Activated naive CD4-positive, alpha-beta T cell treated with anti-CD3 and anti-CD28 coated beads, Interleukin-2, amount 50 U/mL, for 16 hours (primary cell): ENCODE results near the gene SEPHS2.
"Not testable (repeated sequence)": the region's sequence is repeated elsewhere in the genome, so short reads cannot be mapped to it uniquely, and the experiment has no call there.

Experiments
- DNase-seq: peaks from one replicate; pipeline ENCODE4 v3.0.0-alpha.2; 2020

Gene SEPHS2

DNA sequence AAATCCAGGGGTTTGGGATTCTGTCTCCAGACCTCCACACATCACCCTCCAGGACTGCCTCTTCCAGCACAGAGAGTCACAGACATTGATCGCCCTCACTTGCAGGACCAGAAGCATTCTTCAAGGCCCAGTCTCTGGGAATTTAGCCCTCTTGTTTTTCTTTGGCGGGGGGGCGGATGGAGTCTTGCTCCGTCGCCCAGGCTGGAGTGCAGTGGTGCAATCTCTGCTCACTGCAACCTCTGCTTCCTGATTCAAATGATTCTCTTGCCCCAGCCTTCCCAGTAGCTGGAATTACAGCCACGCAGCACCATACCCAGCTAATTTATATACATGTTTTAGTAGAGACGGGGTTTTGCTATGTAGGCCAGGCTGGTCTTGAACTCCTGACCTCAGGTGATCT, 18.4 kb upstream of the SEPHS2 start:
- no peak for DNase-seq

DNA sequence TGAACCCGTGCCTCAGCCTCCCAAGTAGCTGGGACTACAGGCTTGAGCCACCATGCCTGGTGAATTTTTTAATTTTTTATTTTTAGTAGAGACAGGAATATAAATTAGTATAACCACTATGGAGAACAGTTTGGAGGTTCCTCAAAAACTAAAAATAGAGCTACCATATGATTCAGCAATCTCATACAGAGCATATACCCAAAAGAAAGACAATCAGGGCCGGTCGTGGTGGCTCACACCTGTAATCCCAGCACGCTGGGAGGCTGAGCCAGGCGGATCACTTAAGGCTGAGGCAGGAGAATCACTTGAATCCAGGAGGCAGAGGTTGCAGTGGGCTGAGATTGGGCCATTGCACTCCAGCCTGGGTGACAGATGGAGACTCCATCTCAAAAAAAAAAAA, 15.8 kb upstream of the SEPHS2 start:
- DNase-seq, result not testable (repeated sequence)

DNA sequence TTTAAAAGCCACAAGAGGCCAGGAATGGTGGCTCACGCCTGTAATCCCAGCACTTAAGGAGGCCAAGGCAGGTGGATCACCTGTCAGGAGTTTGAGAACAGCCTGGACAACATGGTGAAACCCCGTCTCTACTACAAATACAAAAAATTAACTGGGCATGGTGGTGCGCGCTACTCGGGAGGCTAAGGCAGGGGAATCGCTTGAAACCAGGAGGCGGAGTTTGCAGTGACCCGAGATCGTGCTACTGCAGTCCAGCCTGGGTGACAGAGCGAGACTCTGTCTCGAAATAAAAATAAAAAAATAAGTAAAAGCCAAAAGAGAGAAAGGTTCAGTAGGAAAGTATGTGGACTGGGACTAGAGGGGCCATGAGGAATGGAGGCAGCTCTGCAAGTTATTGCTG, 13.8 kb upstream of the SEPHS2 start:
- no peak for DNase-seq

DNA sequence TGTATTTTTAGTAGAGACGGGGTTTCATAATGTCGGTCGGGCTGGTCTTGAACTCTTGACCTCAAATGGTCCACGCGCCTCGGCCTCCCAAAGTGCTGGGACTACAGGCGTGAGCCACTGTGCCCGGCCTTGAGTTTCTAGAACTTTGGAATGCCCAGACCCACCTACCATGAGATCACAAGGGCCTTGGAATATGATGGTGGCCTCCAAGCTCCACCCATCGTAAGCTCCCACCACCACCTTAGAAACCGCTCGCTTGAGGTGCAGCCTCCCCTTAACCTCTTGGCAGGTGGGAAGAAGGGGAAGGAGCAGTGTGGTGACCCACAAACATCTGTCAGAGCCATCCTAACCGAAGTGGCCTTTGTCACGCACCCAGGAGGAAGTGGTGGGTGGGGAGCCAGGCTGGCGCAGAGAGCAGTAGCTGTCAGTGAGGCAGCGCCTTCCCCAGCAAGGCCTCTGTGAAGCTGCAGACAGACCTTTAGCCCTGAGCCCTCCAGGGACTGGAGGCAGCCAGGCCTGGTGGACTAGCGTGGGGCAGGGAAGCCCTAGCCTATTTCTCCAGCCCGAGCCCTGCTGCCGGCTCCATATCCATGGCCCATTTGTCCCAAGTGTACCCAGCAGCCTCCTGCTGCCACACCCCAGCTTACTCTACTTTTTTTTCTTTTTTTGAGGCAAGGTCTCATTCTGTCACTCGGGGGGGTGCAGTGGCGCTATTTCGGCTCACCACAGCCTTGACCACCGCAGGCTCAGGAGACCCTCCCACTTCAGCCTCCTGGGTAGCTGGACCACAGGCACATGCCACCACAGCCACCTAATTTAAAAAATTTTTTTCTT, 13.1 kb upstream of the SEPHS2 start:
- DNase-seq, result peak; percentile 87

DNA sequence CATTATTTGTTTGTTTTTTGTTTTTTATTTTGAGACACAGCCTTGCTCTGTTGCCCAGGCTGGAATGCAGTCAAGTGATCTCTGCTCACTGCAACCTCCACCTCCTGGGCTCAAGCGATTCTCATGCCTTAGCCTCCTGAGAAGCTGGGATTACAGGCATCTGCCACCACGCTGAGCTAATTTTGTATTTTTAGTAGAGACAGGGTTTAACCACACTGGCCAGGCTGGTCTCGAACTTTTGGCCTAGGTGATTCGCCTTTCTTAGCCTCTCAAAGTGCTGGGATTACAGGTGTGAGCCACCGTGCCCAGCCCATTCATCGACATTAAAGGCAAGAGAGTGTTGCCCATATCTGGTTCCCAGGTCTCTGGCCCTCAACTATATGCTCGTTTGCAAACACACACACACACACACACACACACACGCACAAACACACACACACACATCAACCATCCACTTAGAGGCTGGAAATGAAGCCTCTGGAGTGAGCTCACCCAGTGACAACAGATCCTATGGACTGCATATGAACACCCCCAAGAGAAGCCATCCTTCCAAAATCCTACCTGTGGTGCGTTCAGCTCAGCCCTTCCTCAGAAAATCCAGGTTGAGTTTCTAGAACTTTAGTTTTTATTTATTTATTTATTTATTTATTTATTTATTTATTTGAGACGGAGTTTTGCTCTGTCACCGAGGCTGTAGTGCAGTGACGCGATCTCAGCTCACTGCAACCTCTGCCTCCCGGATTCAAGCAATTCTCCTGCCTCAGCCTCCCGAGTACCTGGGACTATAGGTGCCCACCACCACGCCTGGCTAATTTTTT, 12.3 kb upstream of the SEPHS2 start:
- no peak for DNase-seq

DNA sequence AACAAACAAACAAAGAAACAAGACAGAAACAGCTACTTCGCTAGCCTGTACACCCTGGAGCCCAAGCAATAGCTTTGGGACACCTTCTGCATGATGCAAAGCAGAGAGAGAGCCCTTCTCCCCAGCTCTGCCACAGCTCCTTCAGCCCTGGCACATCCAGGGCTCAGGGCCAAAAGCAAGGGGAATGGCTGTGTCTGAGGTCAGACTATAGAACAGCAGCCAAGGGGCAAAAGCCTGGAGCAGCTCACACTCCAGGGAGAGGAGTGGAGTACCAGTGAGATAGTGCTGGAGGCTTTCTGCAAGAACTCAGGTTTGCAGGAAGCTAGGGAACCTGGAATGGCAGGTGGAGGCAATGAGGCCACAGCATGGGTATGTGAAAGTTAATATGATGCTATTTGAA, 11.6 kb upstream of the SEPHS2 start:
- DNase-seq, result no peak

DNA sequence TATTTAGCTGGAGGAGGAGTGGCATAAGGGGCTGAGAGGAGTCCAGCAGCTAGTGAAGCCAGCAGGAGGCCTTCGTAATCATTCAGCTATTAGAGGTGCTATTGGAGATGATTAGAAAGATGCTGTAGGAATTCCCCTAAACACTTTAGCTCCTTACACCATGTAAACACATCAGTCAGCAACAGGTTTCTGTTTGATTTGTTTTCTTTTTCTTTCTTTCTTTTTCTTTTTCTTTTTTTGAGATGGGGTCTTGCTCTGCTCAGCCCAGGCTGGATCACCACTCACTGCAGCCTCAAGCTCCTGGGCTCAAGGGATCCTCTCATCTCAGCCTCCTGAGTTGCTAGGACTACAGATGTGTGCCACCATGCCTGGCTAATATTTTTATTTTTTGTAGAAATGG, 10.6 kb upstream of the SEPHS2 start:
- no peak for DNase-seq

DNA sequence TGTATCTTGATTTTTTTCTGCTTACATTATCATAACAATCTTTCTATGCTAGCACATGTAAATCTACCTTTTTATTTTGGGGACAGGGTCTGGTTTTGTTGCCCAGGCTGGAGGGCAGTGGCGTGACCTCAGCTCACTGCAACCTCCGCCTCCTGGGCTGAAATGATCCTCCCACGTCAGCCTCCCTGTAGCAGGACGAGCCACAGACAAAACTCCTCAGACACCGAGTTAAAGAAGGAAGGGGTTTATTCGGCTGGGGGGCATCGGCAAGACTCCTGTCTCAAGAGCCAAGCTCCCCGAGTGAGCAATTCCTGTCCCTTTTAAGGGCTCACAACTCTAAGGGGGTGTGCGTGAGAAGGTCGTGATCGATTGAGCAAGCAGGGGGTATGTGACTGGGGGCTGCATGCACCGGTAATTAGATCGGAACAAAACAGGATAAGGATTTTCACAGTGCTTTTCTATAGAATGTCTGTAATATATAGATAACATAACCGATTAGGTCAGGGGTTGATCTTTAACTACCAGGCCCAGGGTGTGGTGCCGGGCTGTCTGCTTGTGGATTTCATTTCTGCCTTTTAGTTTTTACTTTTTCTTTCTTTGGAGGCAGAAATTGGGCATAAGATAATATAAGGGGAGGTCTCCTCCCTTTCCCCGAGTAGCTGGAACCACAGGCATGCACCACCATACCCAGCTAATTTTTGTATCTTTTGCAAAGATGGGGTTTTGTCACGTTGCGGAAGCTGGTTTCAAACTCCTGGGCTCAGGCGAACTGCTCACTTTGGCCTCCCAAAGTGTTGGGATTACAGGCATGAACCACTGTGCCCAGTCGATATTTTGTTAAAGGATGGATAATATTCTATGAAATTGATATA, 7.3 kb upstream of the SEPHS2 start:
- DNase-seq, result not testable (repeated sequence)

DNA sequence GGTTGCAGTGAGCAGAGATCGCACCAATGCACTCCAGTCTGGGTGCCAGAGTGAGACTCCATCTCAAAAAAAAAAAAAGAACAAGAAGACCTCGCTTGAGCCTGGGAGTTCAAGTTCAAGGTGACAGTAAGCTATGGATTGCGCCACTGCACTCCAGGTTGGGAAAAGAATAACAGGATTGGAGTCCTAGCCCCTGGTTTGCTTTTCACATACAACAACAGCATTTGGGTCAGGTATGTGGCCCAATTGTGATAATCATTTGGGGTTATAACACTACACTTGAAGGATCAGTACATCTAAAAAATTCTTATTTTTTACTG, 3.4 kb upstream of the SEPHS2 start:
- DNase-seq, result no peak

DNA sequence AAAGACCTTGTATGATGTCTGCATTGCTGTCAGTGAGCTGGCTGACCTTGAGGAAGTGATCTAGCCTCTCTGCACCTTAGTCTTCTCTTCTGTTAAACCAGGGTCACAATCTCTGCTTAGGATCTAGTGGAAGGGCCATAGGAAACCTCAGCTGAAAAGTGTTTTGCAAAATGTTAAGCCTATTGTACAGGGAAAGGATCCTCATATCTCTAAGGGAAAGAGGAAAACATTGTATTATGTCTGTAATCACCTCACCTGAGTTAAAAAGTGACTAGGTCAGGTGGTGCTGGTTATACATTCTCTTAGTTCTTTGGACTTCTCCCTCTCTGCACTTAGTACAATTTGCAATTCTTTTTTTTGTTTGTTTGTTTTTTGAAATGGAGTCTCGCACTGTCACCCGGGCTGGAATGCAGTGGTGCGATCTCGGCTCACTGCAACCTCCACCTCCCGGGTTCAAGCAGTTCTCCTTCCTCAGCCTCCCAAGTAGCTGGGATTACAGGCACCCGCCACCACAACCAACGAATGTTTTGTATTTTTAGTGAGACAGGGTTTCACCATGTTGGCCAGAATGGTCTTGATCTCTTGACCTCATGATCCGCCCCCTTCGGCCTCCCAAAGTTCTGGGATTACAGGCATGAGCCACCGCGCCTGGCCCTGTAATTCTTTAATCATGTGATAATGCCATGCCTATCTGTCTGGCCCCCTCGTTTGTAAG, 2.0 kb upstream of the SEPHS2 start:
- DNase-seq, result no peak

DNA sequence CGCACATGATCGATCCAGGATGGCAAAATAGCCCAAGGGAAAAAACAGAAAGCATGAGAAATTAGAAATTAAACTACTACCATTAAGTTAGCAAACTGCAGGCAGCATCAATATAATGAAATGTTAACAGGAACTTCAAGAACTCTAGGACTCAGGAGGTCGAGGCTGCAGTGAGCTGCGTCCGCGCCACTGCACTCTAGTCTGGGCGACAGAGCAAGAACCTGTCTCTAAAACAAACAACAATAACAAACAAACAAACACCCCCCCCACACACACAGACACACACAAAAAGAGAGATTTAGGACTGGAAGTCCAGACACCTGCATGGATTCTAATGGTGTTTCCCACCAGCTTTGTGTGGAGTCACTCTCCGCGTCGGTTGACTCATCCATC, 525 bp upstream of the SEPHS2 start:
- no peak for DNase-seq

DNA sequence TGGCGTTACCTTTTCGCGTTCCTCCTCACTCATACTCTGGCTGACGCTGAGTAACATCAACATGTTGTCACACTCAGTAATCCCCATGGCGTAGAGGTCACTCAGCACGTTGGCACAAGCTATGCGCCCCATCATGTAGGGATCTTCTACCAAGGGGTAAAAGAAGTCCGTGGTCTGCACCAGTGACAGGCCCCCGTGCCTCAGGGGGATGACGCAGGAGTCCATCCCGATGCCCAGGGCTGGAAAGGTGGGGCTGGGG, 596 bp downstream of the SEPHS2 start:
- no peak for DNase-seq

DNA sequence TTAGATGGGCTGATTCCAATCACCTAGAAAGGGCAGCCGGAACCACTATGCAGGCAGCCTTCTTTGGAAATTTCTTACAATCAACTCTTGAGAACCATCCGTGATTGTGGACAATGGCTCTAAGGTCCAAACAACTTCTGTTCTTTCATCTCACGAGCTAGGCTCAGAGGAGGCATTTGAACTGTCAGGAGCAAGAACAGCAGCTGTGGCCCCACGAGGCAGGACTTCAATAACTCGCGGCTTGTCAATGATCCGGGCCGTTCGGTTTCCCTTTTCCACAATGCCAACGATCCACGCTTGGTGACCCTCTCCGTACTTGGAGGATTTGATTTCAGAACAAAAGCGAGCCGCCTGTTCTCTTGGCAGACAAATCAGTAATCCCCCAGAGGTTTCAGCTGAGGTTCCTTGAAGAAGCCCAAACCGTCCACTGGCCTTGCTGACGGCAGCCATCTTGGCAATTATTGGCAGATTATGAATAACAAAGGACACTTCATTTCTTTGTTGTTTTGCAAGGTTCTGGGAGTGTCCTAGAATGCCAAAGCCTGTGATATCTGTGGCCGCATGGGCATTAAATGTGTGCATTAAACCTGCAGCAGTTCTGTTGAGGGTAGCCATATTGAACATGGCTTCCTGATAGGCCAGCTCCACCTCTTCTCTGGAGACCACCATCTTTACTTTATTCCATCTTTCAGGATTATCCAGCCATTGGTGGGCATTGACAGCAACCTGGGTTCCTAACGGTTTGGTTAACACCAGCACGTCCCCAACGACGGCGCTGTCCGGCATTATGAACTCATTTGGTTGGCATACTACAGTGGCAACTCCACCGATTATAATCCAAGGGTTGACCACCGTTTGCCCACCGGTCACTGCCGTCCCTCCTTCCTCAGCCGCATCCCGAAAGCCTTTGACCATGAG, 1.2 kb downstream of the SEPHS2 start:
- no peak for DNase-seq

DNA sequence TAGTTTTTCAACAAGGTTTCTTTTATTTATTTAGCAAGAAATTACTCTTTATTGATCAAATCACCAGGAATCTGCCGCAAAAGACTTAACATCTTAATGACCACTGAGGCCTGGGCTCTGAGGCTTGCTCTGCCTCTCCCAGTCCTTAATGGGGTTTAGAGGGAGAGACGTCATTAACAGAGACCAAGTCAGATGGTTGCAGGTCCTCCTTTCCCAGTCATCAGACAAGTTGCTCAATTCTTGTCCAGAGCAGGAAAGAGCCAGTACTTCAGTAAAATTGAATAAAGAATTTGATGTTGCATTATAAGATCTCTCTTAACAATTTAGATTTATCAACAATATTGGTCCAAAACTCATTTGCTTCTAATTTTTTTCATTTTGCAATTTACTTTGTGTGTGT, 2.0 kb downstream of the SEPHS2 start:
- no peak for DNase-seq

DNA sequence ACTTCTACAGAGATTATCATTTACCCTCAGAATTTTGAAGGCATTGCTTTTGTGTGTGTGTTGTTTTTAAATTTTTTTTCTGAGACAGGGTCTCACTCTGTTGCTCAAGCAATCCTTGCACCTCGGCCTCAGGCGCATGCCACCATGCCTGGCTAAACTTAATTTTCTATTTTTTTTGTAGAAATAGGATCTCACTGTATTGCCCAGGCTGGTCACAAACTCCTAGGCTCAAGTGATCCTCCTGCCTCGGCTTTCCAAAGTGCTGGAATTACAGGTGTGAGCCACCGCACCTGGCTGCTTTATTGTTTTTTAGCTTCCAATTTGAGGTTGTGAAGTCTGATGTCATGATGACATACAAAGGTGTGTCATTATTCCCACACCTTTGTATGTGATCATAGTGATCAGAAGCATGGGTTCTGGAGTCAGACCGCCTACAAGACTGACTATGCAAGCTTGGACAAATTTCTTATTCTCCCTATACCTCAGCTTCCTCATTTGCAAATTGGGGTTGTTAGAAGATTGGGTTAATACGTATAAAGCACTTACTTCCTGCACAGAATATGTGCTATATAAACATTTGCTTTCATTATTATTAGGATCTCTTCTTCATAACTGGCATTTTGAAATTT, 5.8 kb downstream of the SEPHS2 start:
- no peak for DNase-seq

DNA sequence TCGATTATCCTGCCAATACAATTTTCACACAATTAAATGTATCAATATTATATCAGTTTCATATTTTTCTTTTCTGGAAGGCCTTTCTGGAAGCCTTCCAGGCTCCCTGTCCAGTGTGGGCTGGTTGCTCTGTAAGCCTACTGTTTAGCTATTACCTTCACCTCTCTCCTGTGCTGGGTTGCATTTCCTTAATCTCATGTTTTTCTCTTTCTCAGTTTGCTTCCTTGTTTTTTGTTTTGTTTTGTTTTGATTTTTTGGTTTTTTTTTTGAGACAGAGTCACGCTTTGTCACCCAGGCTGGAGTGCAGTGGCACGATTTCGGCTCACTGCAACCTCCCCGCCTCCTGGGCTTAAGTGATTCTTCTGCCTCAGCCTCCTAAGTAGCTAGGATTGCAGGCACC, 6.8 kb downstream of the SEPHS2 start:
- DNase-seq, result no peak

DNA sequence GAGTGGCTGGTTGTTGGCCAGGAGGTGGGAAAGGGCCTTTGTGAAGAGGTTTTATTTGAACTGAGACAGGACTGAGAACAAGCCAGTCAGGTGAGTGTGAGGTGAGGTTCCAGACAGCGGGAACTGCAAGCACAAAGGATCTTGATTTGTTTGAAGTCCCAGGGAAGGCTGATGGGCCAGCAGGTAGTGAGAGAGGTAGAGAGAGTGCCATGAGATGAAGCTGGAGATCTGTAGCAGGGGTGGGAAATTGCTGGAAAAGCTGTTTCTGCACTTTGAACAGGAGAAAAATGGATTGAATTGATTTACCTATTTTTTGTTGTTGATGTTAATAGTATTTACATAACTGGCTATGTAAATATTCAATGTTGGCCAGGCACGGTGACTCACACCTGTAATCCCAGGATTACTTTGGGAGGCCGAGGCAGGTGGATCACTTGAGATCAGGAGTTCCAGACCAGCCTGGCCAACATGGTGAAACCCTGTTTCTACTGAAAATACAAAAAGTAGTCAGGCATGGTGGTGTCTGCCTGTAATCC, 8.1 kb downstream of the SEPHS2 start:
- DNase-seq, result no peak

DNA sequence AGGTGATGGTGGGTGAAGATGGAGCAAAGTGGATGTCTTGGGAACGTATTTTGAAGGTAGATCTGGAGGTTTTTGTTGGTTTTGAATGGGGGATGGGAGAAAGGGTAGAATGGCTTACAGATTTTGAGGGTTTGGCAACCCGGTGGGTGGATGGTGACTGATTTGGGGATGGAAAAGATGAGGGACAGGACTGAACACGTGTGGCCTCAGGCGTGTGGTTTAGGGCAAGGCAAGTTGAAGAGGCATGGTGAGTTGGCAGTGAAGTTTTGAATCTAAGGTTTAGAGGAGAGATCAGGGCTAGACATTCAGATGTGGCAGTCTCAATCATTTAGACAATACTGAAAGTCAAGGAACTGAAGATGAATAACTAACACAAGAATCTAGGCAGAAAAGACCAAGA, 10.8 kb downstream of the SEPHS2 start:
- DNase-seq, result peak; percentile 44

DNA sequence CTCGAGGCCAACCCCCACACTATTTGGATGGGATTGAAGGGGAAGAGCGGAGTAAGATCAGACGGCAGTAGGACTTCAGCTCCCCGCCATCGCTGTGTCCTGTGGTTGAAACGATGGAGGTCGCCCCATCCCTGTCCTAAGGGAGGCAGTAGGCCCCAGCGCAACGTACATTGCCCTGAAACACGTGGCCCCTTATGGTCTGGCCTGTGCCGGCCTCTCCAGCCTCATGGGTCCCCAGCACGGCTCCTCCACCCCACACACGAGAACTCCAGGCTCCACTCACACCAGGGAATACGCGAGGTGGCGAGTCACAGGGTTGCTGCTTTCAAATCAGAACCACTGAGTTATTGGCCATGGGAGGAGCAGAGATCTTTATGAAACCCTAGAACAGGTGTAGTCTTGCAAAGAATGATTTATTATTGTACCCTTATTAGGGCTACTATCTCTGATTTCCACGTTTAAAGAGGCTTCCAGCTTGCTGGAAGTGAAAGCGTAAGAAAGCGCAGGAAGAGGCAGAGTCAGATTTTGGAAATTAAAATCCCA, 15.2 kb downstream of the SEPHS2 start:
- DNase-seq, result no peak

DNA sequence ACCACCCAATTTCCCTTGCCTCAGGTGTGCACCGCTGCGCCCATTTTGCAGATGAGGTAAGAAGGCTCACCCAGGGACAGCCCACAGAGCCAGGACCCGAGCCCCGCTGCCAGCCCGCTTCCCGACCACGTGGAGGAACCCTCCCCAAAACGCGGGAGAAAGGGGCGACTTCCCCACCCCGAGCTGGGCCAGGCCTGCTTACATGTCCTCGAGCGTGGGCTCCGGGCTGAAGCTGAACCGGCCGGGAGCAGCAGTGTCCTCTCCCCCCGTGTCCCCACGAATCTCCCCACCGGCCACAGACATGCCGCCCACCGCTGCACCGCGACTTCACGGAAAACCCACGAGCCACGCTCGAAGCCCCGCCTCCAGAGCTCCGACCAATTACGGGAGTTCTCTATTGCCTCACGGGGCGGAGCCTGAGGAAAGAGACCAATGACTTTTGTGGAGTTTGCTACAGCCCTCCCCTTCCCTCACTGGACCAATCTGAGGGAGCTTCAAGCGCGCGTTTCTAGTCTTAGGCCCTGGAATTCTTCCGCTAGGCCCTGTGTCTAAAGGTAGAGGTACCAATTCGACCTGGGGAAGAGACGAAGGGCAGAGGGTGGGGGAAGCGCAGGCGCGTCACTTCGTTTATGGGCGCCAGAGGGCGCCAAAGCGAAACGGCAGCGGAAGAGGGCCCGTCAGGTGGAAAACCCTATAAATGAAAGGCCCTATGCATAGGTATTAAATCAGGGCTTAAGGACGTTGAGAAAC, 15.8 kb downstream of the SEPHS2 start, which contains the start of gene DCTPP1:
TSS of gene DCTPP1 (minus strand) at position 353 of the 750 bp plus-strand sequence. CDS start at position 303, 50 bp downstream.
- peak; percentile 97 for DNase-seq
